HG03460 (cell line): ENCODE data around the gene GRN.
A peak's percentile ranks its signal among the peaks of the same experiment; 100 is the strongest.
"Not testable (repeated sequence)": the region's sequence is repeated elsewhere in the genome, so short reads cannot be mapped to it uniquely, and the experiment has no call there.

Experiments
- ATAC-seq: cut with Tn5 transposase; IDR thresholded peaks from one replicate; pipeline ENCODE4 v1.9.1; 2021; ENCODE audit not compliant: unreplicated experiment

GRN gene

GRCh38 chr17:44321246-44322120 lies 23.6 kb upstream of the GRN start:
- no peak for ATAC-seq

- ATAC-seq: no peak
These were observed 22.7 kb upstream of the GRN start for GRCh38 chr17:44322236-44322895.

DNA sequence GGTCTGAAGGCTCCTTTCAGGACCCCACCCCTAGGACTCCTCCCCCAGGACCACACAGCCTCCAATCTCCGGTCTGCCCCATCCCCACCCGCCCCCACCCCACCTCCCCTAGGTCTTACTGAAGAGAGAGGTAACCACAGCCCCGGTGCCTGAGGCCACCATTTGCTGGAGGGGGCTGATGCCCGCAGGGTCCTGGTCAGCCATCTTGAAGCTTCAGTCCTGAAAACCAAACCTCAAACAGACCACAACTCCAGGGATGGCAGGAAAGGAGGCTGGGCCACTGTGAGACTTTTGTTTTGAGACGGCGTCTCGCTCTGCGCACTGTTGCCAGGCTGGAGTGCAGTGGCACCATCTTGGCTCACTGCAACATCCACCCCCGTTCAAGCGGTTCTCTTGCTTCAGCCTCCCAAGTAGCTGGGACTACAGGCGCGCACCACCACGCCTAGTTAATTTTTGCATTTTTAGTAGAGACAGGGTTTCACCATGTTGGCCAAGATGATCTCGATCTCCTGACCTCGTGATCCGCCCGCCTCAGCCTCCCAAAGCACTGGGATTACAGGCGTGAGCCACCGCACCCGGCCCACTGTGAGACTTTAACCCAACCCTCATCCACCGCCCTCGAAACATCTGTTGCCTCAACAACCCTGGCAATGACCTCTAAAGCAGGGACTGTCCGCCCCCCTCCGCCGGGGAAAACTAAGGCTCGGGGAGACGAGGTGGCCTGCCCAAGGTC lies 21.6 kb upstream of the GRN start:
- ATAC-seq: no peak

GRCh38 chr17:44324092-44324570 lies 21.0 kb upstream of the GRN start:
- no peak for ATAC-seq

GRCh38 chr17:44324571-44325275 lies 20.4 kb upstream of the GRN start, which contains the start of gene SLC25A39:
TSS of gene SLC25A39 (minus strand) at chr17:44324823. CDS start at chr17:44323562, 1,261 bp downstream.
- ATAC-seq: peak; percentile 48

GRCh38 chr17:44326861-44327444 lies 18.1 kb upstream of the GRN start:
- ATAC-seq: peak; percentile 45

DNA sequence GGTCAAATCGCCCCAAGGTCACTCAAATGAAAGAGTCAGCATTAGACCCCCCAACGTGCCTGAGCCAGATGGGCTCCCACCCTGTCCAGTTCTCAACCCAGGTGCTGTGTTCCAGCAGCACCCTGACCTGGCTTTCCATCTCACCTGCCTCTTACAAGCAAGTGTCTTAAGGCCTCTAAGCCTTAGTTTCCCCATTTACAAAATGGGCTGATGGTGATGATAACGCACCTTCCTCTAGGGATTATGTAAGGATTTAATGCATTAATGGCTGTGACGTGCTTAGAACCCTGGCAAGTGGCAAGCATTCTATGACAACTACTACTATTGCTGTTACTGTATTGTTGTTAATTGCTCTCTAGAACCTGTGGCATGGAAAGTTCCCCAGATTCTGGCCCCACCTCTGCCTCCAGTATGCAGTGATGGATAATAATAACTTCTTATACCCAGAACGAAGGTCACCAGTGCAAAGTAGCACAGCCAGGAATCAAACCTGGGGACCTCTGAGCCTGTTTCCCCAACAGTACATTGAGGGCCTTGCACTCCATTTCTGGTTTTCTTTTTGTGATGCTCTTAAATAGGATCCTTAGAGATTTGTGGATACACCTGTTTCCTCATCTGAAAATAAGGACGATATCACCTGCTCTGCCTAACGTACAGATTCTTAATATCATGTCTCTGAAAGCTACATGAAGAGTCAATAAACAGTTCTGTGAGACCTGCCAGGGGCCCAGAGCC lies 17.2 kb upstream of the GRN start:
- no peak for ATAC-seq

DNA sequence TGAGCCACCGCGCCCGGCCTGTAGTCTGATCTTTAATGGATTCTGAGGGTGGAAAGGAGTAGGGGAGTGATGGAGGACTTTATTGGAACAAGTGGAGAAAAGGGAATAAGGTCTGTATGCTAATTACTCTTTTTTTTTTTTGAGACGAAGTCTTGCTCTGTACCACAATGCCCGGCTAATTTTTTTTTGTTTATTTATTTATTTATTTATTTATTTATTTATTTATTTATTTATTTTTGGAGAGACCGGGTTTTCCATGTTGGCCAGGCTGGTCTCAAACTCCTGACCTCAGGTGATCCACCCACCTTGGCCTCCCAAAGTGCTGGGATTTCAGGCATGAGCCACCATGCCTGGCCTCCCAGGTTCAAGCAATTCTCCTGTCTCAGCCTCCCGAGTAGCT lies 15.6 kb upstream of the GRN start:
- ATAC-seq: not testable (repeated sequence)

- not testable (repeated sequence) for ATAC-seq
These were observed 14.8 kb upstream of the GRN start for GRCh38 chr17:44330263-44330662.

- no peak for ATAC-seq
These were observed 13.8 kb upstream of the GRN start for GRCh38 chr17:44331249-44331760.

GRCh38 chr17:44333371-44333770 lies 11.7 kb upstream of the GRN start:
- no peak for ATAC-seq

DNA sequence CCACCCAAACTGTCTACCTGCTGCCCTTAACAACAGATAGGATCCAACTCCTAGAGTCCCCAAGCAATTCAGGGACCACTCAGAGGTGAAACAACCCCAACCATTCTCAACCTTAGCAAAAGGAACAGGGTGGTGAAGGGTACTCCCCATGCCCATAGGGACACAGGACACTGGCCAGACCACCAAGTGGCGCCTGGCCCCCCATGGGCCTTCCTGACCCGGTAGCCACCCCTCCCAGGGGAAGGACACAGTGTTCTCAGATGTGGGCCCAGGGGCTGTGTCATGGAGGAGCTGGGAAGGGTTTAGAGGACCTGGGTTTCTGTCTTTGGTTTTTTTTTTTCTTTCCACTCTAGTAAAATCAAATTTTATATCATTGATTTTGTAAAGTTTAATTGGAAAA lies 10.8 kb upstream of the GRN start:
- no peak for ATAC-seq

GRCh38 chr17:44334727-44335126 lies 10.4 kb upstream of the GRN start:
- no peak for ATAC-seq

- ATAC-seq: no peak
These were observed 9.5 kb upstream of the GRN start for GRCh38 chr17:44335564-44335963.

DNA sequence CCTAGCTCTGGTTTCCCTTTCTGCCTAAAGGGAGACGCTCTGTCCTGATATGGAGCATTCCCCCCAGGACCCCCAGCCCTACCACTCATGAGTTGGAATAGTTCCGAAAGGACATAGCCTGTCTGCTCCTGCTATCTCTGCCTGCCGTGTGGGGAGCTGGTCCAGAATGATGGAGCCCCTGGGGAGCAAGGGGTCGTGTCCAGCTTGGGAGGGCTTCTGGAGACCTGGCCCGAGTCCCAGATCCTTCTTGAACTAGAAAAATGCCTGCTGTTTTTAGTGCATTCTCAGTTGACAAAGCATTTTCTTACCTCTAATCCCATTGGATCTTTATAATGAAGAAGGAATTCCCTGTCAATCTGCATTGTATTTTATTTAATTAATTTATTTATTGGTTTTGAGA lies 9.1 kb upstream of the GRN start:
- ATAC-seq: no peak

GRCh38 chr17:44338702-44339101 lies 6.4 kb upstream of the GRN start:
- ATAC-seq: no peak

DNA sequence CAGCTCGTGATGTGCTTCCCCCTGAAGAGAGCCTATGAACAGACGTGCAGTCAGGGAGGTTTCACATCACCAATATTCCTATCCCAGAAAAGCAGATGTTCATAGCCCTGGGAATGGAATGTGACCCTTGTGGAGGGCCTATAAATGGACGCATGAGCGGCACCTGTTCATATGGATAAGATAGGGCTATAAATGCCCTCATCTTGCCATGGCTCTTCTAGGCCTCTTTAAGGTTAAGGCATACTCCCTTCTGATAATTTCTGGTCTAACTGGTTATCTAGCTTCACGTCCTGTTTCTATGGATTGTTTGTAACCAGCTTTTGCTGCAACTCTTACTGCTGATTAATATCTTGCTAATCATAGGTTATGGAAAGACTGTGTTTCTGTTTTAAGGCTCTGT lies 4.5 kb upstream of the GRN start:
- not testable (repeated sequence) for ATAC-seq

DNA sequence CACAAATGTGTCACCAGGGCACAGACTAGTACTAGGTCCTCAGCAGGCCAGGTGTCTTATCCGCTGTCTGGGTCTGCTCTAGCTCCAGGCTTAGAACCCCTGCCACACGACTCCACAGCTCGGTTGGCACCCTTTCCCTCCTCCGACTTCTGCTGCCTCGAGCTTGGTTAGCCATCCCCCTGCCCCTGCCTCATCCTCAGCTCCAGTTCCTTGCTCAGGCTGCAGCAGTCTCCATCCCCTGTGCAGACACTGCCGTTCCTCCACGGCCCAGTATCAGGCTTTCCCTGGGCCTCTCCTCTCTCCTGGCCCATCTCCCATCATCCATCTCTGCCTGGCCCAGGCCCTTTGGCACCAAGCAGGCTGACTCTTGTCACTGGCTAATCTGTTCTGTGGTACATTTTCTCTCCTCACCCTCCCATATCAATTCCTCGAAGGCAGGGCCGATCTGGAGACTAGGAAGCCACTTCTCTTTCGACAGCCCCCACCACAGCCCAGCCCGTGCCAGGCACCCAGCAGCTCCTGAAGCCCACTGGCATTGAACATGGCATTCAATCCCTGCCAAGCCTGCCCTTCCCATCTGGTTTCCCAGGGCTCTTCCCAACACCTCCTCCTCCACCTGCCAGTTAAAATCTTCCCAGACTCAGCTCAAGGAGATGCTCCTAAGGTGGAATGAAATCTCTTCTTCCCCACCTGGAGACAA lies 1.4 kb upstream of the GRN start:
- ATAC-seq: no peak

DNA sequence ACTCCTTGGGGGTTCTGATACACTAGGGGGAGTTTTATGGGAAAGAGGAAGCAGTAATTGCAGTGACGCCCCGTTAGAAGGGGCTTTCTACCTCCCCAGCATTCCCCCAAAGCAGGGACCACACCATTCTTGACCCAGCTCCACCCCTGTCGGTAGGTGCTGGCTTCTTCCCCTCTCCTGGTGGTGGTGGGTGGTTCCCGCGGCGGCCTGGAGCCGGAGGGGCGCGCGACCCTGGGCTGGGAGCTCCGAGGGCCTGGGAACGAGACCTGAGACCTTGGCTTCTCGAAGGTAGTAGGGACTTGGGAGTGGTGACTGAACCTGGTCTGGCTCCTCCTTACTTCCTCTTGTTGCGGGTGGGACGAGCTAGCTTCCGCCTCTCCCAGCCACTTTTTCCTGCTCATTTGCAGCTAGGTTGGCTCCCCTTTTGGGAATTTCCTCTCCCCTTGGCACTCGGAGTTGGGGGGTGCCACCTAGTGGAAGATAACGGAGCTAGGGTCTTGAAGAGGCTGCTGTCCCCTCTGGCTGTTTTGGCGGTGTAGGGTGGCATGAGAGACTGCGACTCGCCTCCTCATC lies 438 bp downstream of the GRN start:
- peak; percentile 0 for ATAC-seq
